Measurements from ENCODE around the gene METTL6. TPM values are rescaled to one million over a fixed set of nuclear protein-coding genes. Genes with fewer than 3 reads are reported as not detected.
A peak's percentile ranks its signal among the peaks of the same experiment; 100 is the strongest.
"Not testable (repeated sequence)": the region's sequence is repeated elsewhere in the genome, so short reads cannot be mapped to it uniquely, and the experiment has no call there.

METTL6 gene
- total RNA-seq, 1 experiment from 2014 or later: 24.4 TPM

DNA sequence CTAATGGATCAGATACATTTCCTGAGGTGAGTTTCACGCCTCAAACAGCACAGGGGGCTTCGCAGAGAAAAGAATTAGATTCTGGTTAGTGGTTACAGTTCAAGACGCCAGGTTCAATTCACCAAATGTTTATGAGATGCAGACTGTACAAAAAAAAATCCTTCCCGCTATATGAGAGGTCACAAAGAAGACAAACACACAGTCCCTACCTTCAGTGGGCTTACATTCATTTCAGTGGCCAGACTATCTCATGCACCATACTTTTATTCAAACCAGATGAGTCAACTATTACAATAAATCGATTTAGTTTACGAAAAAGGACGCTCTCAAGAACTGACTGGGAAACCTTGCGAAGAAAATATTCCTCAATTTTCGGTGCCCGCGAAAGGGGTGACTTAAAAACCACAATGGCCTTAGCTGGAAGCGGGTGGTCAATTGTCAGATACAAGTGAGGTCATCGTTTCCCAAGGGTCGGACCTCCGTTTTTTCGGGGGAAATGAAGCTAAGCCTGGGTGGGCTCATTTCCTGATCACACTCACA, 695 bp downstream of the METTL6 start:
- no peak for TF ChIP-seq EZH2 (IDR thresholded peaks at IDR 0.05; ENCODE audit: borderline replicate concordance, low read depth, low read length, poor library complexity, severe bottlenecking)
- TF ChIP-seq, protein P1, sequence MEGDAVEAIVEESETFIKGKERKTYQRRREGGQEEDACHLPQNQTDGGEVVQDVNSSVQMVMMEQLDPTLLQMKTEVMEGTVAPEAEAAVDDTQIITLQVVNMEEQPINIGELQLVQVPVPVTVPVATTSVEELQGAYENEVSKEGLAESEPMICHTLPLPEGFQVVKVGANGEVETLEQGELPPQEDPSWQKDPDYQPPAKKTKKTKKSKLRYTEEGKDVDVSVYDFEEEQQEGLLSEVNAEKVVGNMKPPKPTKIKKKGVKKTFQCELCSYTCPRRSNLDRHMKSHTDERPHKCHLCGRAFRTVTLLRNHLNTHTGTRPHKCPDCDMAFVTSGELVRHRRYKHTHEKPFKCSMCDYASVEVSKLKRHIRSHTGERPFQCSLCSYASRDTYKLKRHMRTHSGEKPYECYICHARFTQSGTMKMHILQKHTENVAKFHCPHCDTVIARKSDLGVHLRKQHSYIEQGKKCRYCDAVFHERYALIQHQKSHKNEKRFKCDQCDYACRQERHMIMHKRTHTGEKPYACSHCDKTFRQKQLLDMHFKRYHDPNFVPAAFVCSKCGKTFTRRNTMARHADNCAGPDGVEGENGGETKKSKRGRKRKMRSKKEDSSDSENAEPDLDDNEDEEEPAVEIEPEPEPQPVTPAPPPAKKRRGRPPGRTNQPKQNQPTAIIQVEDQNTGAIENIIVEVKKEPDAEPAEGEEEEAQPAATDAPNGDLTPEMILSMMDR (conservative IDR thresholded peaks at IDR 0.05; ENCODE audit: low read depth, low read length): no peak
- intact Hi-C loops (cut with micrococcal nuclease; ENCODE audit: unreplicated experiment): no loop called here
- peak overlapping the region; percentile 73 for H3K27ac ChIP-seq (ENCODE audit: low read depth, low read length, poor library complexity, severe bottlenecking)
- H3K4me3 ChIP-seq (ENCODE audit: low read depth, low read length, poor library complexity, severe bottlenecking): peak overlapping the region; percentile 79
- H3K36me3 ChIP-seq (ENCODE audit: insufficient read depth, low read length, poor library complexity, severe bottlenecking): peaks cover 32% of the 10 kb centered on the region
- BruUV-seq (replicated peaks): no TSS peak
- CTCF ChIA-PET: interaction anchor here (0.7 kb wide), 1 partner anchor 863 kb away, joined by 3 read pairs; no protein-coding TSS in a partner anchor
- POLR2A ChIA-PET (ENCODE audit: low non-redundant PET): no interaction called here
- no peak for DNase-seq (ENCODE audit: low spot score)
- no peaks in the 10 kb centered on the region for H3K9me3 ChIP-seq (ENCODE audit: low read depth, low read length, poor library complexity, severe bottlenecking)
- H3K27me3 ChIP-seq (replicated peaks; ENCODE audit: insufficient read depth, low read depth, low read length, poor library complexity): no peaks in the 10 kb centered on the region
- H3K4me1 ChIP-seq (ENCODE audit: insufficient read depth, low read length, poor library complexity, severe bottlenecking): peaks cover 10% of the 10 kb centered on the region

DNA sequence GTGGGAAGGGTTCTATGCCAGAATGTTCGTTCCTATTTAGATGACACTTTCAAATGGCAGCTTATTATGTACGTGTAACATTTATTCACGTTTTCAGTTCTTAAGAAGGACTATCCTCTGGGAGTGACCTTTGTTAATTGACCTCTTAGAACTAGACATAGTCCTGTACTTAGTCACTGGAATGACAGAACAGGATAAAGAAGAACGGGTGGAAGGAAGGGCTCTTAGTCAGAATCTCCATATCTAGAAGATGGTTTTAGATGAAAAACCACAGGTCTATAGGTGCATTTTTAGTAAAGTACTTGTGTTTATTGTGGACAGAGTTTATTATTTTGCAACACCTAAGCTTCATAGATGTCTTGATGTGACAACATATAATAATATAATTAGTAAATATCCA, 6.5 kb downstream of the METTL6 start:
- Histone ChIP-seq H3K4me3 (ENCODE audit: low read depth, low read length, poor library complexity, severe bottlenecking) (no peak overlapping the region), H3K9me3 (ENCODE audit: low read depth, low read length, poor library complexity, severe bottlenecking) (no peaks in the 10 kb centered on the region), H3K36me3 (ENCODE audit: insufficient read depth, low read length, poor library complexity, severe bottlenecking) (peaks cover 45% of the 10 kb centered on the region), H3K27ac (ENCODE audit: low read depth, low read length, poor library complexity, severe bottlenecking) (no peak overlapping the region), H3K27me3 (replicated peaks; ENCODE audit: insufficient read depth, low read depth, low read length, poor library complexity) (no peaks in the 10 kb centered on the region), H3K4me1 (ENCODE audit: insufficient read depth, low read length, poor library complexity, severe bottlenecking) (no peaks in the 10 kb centered on the region)
- DNase-seq (ENCODE audit: low spot score): no peak
- intact Hi-C loops (cut with micrococcal nuclease; ENCODE audit: unreplicated experiment): no loop called here
- POLR2A ChIA-PET (ENCODE audit: low non-redundant PET): no interaction called here
- CTCF ChIA-PET: no interaction called here
- no peak for TF ChIP-seq EZH2 (IDR thresholded peaks at IDR 0.05; ENCODE audit: borderline replicate concordance, low read depth, low read length, poor library complexity, severe bottlenecking)
- TF ChIP-seq, protein P1 (conservative IDR thresholded peaks at IDR 0.05; ENCODE audit: low read depth, low read length): no peak
- no TSS peak for BruUV-seq (replicated peaks)

DNA sequence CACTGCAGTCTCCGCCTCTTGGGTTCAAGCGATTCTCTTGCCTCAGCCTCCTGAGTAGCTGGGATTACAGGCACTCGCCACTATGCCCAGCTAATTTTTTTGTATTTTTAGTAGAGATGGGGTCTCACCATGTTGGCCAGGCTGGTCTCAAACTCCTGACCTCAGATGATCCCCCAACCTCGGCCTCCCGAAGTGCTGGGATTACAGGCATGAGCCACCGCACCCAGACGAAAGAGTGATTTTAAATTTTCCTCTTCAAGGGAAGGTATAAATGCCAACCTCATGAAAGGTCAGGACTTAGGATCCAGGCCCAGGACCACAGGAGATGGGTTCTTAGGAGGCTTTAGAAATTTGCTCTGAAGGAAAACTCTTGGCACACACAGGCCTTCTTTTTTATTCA, 16.4 kb downstream of the METTL6 start:
- H3K27me3 ChIP-seq (replicated peaks; ENCODE audit: insufficient read depth, low read depth, low read length, poor library complexity); intact Hi-C loops (cut with micrococcal nuclease; ENCODE audit: unreplicated experiment); H3K4me3 ChIP-seq (ENCODE audit: low read depth, low read length, poor library complexity, severe bottlenecking); H3K27ac ChIP-seq (ENCODE audit: low read depth, low read length, poor library complexity, severe bottlenecking); H3K4me1 ChIP-seq (ENCODE audit: insufficient read depth, low read length, poor library complexity, severe bottlenecking); CTCF ChIA-PET; H3K9me3 ChIP-seq (ENCODE audit: low read depth, low read length, poor library complexity, severe bottlenecking); BruUV-seq (replicated peaks); DNase-seq (ENCODE audit: low spot score); POLR2A ChIA-PET (ENCODE audit: low non-redundant PET): not testable (repeated sequence)
- H3K36me3 ChIP-seq (ENCODE audit: insufficient read depth, low read length, poor library complexity, severe bottlenecking): peaks cover 40% of the 10 kb centered on the region

DNA sequence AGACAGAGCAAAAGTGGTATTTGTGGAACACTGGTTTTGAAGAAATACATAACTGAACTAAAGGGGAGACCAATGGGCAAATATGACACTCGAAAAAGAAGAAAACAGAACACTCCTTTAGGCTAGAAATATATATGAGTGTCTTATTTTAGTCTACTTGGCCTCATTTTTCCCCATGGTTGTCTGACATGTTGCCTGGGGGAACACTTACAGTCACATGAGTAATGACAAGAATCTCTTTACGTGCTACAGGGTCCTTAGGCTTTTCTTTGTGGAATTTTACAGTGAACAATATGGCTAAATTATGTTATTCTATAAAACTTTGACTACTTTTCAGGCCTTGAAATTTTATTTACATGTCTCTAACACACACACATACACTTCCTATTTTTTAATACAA, 17.6 kb downstream of the METTL6 start:
- Histone ChIP-seq H3K27ac (ENCODE audit: low read depth, low read length, poor library complexity, severe bottlenecking) (no peak overlapping the region), H3K4me1 (ENCODE audit: insufficient read depth, low read length, poor library complexity, severe bottlenecking) (no peaks in the 10 kb centered on the region), H3K27me3 (replicated peaks; ENCODE audit: insufficient read depth, low read depth, low read length, poor library complexity) (no peaks in the 10 kb centered on the region), H3K9me3 (ENCODE audit: low read depth, low read length, poor library complexity, severe bottlenecking) (no peaks in the 10 kb centered on the region), H3K36me3 (ENCODE audit: insufficient read depth, low read length, poor library complexity, severe bottlenecking) (peaks cover 28% of the 10 kb centered on the region), H3K4me3 (ENCODE audit: low read depth, low read length, poor library complexity, severe bottlenecking) (no peak overlapping the region)
- intact Hi-C loops (cut with micrococcal nuclease; ENCODE audit: unreplicated experiment): loop anchor here (5.0 kb wide), 1 partner anchor 292 kb away; no protein-coding TSS in a partner anchor
- no TSS peak for BruUV-seq (replicated peaks)
- TF ChIP-seq EZH2 (IDR thresholded peaks at IDR 0.05; ENCODE audit: borderline replicate concordance, low read depth, low read length, poor library complexity, severe bottlenecking): no peak
- TF ChIP-seq, protein P1 (conservative IDR thresholded peaks at IDR 0.05; ENCODE audit: low read depth, low read length): no peak
- POLR2A ChIA-PET (ENCODE audit: low non-redundant PET): no interaction called here
- CTCF ChIA-PET: no interaction called here
- DNase-seq (ENCODE audit: low spot score): no peak

All from A673 (cell line).